Stimulated activated naive B cell treated with anti-CD40 and anti-IgM and Interleukin-4, amounts not matched to agents 10 μg/mL and 1 μg/mL and 100 μg/mL, for 72 hours (primary cell): ENCODE data around the gene PTPN14.
A peak's percentile ranks its signal among the peaks of the same experiment; 100 is the strongest.

ENCODE experiments used
- ATAC-seq, 2 donors: fragments of 150-1000 bp; cut with Tn5 transposase; replicated peaks; 2 replicates each; pipeline ENCODE4 v1.10.0; 2021; ENCODE audit warnings: moderate library complexity in 1 of 2
- DNase-seq: peaks from one replicate; pipeline ENCODE4 v3.0.0; 2021
- H3K27ac Mint-ChIP-seq: one replicate; pipeline ENCODE4 v1.8.0; 2022; ENCODE audit warnings: mild to moderate bottlenecking, mixed read lengths
- H3K27me3 Mint-ChIP-seq, 2 donors: one replicate each; pipeline ENCODE4 v1.8.0; 2022; ENCODE audit warnings: mixed read lengths in 2 of 2
- H3K36me3 Mint-ChIP-seq, 2 donors: one replicate each; pipeline ENCODE4 v1.8.0; 2022; ENCODE audit warnings: mixed read lengths in 2 of 2, mild to moderate bottlenecking in 1 of 2
- H3K4me1 Mint-ChIP-seq, 2 donors: one replicate each; pipeline ENCODE4 v1.8.0; 2022; ENCODE audit warnings: mixed read lengths in 2 of 2, mild to moderate bottlenecking in 1 of 2
- H3K4me3 Mint-ChIP-seq, 2 donors: one replicate each; pipeline ENCODE4 v1.8.0; 2022; ENCODE audit warnings: mild to moderate bottlenecking in 2 of 2, mixed read lengths in 2 of 2, moderate library complexity in 1 of 2
- H3K9me3 Mint-ChIP-seq, 2 donors: one replicate each; pipeline ENCODE4 v1.8.0; 2022; ENCODE audit warnings: mixed read lengths in 2 of 2, mild to moderate bottlenecking in 1 of 2

PTPN14 gene

GRCh38 chr1:214310010-214310409 is 241.4 kb downstream of the PTPN14 start:
- Mint-ChIP-seq H3K27ac (no peak overlapping the region), H3K9me3 (no peaks in the 10 kb centered on the region), H3K36me3 (peaks cover 0 to 7% of the 10 kb centered on the region in 2 donors), H3K4me1 (peaks cover 10 to 19% of the 10 kb centered on the region in 2 donors), H3K27me3 (no peaks in the 10 kb centered on the region), H3K4me3 (no peak overlapping the region)
- ATAC-seq (no peak), DNase-seq (no peak)

- Mint-ChIP-seq H3K9me3 (no peaks in the 10 kb centered on the region), H3K36me3 (no peaks in the 10 kb centered on the region), H3K4me3 (no peak overlapping the region), H3K4me1 (peaks cover 10 to 30% of the 10 kb centered on the region in 2 donors), H3K27ac (peak overlapping the region; percentile 68), H3K27me3 (no peaks in the 10 kb centered on the region)
- DNase-seq, result no peak
- ATAC-seq, result no peak
Observed at GRCh38 chr1:214306269-214306668, 245.1 kb downstream of the PTPN14 start.

GRCh38 chr1:214305164-214305751 is 246.1 kb downstream of the PTPN14 start:
- no peak for ATAC-seq
- no peak for DNase-seq
- no peaks in the 10 kb centered on the region for H3K27me3 Mint-ChIP-seq
- H3K4me3 Mint-ChIP-seq, result no peak overlapping the region
- H3K27ac Mint-ChIP-seq, result no peak overlapping the region
- no peaks in the 10 kb centered on the region for H3K36me3 Mint-ChIP-seq
- H3K4me1 Mint-ChIP-seq, result peaks cover 7 to 24% of the 10 kb centered on the region in 2 donors
- no peaks in the 10 kb centered on the region for H3K9me3 Mint-ChIP-seq

GRCh38 chr1:214303141-214303930 is 248.1 kb downstream of the PTPN14 start:
- no peaks in the 10 kb centered on the region for H3K27me3 Mint-ChIP-seq
- DNase-seq (no peak), ATAC-seq (no peak)
- H3K27ac Mint-ChIP-seq, result no peak overlapping the region
- no peak overlapping the region for H3K4me3 Mint-ChIP-seq
- H3K4me1 Mint-ChIP-seq, result peaks cover 7 to 17% of the 10 kb centered on the region in 2 donors
- no peaks in the 10 kb centered on the region for H3K9me3 Mint-ChIP-seq
- H3K36me3 Mint-ChIP-seq, result peaks cover 0 to under 1% of the 10 kb centered on the region in 2 donors

GRCh38 chr1:214301526-214301925 is 249.9 kb downstream of the PTPN14 start:
- Mint-ChIP-seq H3K27me3 (no peaks in the 10 kb centered on the region), H3K36me3 (peaks cover 0 to 2% of the 10 kb centered on the region in 2 donors), H3K4me1 (peaks cover 6 to 19% of the 10 kb centered on the region in 2 donors), H3K9me3 (no peaks in the 10 kb centered on the region), H3K27ac (peak overlapping the region; percentile 38), H3K4me3 (no peak overlapping the region)
- ATAC-seq, result no peak
- DNase-seq, result no peak

- Mint-ChIP-seq H3K27me3 (no peaks in the 10 kb centered on the region), H3K36me3 (peaks cover 0 to 2% of the 10 kb centered on the region in 2 donors), H3K4me1 (peaks cover 6 to 23% of the 10 kb centered on the region in 2 donors), H3K4me3 (no peak overlapping the region), H3K9me3 (no peaks in the 10 kb centered on the region), H3K27ac (no peak overlapping the region)
- DNase-seq (no peak), ATAC-seq (no peak)
Observed at GRCh38 chr1:214300149-214300780, 251.1 kb downstream of the PTPN14 start.
